ENCODE data around the gene FMC1. TPM values are rescaled to one million over a fixed set of nuclear protein-coding genes. Genes with fewer than 3 reads are reported as not detected.
A peak's percentile ranks its signal among the peaks of the same experiment; 100 is the strongest.
"Not testable (repeated sequence)": the region's sequence is repeated elsewhere in the genome, so short reads cannot be mapped to it uniquely, and the experiment has no call there.

FMC1 gene, protein sequence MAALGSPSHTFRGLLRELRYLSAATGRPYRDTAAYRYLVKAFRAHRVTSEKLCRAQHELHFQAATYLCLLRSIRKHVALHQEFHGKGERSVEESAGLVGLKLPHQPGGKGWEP
- total RNA-seq (2014; rRNA removed; shearing (Covaris generic)) = 9.8 and 13.6 TPM in 2 replicates

DNA sequence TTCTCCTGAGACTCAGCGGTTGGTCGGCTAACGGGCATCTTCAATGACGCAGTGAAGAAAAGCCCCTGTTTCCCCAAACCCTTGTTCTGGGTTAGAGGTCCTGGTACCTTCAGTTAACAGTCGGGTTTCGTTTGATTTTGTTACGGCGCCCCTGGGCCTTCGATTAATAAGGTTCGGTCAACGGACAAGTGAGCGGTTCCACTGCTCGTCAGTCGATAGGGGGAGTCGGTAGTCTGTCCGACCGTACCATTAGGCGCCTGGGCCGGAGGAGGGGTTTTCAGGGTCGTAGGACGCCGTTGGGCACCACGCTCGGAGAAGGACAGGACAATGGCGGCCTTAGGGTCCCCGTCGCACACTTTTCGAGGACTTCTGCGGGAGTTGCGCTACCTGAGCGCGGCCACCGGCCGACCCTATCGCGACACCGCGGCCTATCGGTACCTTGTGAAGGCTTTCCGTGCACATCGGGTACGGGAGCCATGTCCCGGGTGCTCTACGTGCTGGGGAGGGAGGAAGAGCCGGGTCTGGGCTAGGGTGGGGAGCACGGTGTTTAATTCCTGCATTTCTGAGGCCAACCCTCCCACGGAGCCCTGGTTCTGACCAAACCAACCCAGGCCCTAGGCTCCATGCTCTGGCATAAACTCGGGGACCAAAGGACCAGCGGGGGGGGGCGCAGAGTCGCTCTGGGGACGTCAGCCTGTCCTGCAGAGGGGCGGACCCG is at the start of gene FMC1:
Gene FMC1, plus strand, starts transcription at position 280 of the 718 bp plus-strand sequence. Its CDS starts 48 bp downstream, at position 328.
- DNase-seq (ENCODE audit: low read depth in 1 of 2, low spot score in 2 of 2) = peak; percentile 92 to 97
- H3K36me3 ChIP-seq = peaks cover 4% of the 10 kb centered on the region; the same call in 1 of the 2 replicates
- peak within 1 kb of the TSS; percentile 94 for H3K27ac ChIP-seq

GRCh38 chr7:139292821-139293220 is 48.3 kb upstream of the FMC1 start:
- no peak overlapping the region for H3K4me3 ChIP-seq
- no peaks in the 10 kb centered on the region for H3K27me3 ChIP-seq (replicated peaks)
- H3K36me3 ChIP-seq = peaks cover 8% of the 10 kb centered on the region
- no peaks in the 10 kb centered on the region for H3K9me3 ChIP-seq (replicated peaks)
- no peaks in the 10 kb centered on the region for H3K4me1 ChIP-seq (replicated peaks)
- no peak for DNase-seq (ENCODE audit: low read depth in 1 of 2, low spot score in 2 of 2)
- H3K27ac ChIP-seq = no peak overlapping the region

More for the DNA sequence above, at the start of gene FMC1:
- Histone ChIP-seq H3K4me3 (peak within 1 kb of the TSS; percentile 70), H3K27me3 (replicated peaks) (no peaks in the 10 kb centered on the region), H3K4me1 (replicated peaks) (peaks cover 6% of the 10 kb centered on the region), H3K9me3 (replicated peaks) (0 out of 2 replicates have a peak, but pooled peaks cover 2% of the 10 kb centered on the region)

DNA sequence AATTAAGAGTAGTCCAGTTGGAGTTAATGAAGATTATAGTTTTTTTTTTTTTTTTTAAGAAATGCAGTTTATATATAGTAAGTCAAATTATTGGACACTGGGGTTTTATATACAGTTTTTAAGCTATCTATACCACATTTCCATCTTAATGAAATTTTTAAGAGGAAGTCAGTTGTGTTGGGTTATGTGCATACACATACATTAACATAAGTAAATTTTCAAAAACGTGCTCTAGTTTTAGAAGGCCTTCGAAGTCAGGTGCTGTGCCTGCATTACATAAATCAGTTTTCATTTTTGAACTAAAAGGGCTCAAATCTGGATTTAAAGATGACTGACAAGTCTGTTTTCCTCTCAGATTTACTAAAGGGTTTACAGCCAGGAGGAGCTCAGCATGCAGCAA is 47.6 kb upstream of the FMC1 start:
- no peaks in the 10 kb centered on the region for H3K27me3 ChIP-seq (replicated peaks)
- no peak for DNase-seq (ENCODE audit: low read depth in 1 of 2, low spot score in 2 of 2)
- no peak overlapping the region for H3K27ac ChIP-seq
- H3K9me3 ChIP-seq (replicated peaks) = no peaks in the 10 kb centered on the region
- peaks cover 14% of the 10 kb centered on the region for H3K36me3 ChIP-seq
- H3K4me3 ChIP-seq = no peak overlapping the region
- H3K4me1 ChIP-seq (replicated peaks) = no peaks in the 10 kb centered on the region

DNA sequence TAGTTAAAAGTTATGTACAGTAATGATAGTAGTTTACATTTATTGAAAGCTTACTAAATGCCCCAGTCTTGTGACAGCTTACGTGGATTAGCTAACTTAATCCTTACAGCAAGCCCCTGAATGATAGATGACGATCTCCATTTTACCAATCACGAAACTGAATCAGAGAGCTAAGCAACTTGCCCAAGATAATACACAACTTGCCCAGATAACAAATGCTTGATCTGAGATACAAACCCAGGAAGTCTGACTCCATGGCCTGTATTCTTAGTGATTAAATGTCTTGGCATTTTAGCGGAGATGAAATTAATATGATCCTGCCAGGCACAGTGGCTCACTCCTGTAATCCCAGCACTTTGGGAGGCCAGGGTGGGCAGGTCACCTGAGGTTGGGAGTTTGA is 46.9 kb upstream of the FMC1 start:
- no peaks in the 10 kb centered on the region for H3K9me3 ChIP-seq (replicated peaks)
- H3K36me3 ChIP-seq = peaks cover 17% of the 10 kb centered on the region
- no peaks in the 10 kb centered on the region for H3K27me3 ChIP-seq (replicated peaks)
- H3K4me1 ChIP-seq (replicated peaks) = no peaks in the 10 kb centered on the region
- DNase-seq (ENCODE audit: low read depth in 1 of 2, low spot score in 2 of 2) = no peak
- no peak overlapping the region for H3K4me3 ChIP-seq
- H3K27ac ChIP-seq = no peak overlapping the region

- no peak overlapping the region for H3K4me3 ChIP-seq
- peaks cover 18% of the 10 kb centered on the region for H3K36me3 ChIP-seq
- H3K27ac ChIP-seq = no peak overlapping the region
- H3K9me3 ChIP-seq (replicated peaks) = no peaks in the 10 kb centered on the region
- no peaks in the 10 kb centered on the region for H3K27me3 ChIP-seq (replicated peaks)
- DNase-seq (ENCODE audit: low read depth in 1 of 2, low spot score in 2 of 2) = no peak
- H3K4me1 ChIP-seq (replicated peaks) = no peaks in the 10 kb centered on the region
Observed at GRCh38 chr7:139294951-139295575, 46.1 kb upstream of the FMC1 start.

DNA sequence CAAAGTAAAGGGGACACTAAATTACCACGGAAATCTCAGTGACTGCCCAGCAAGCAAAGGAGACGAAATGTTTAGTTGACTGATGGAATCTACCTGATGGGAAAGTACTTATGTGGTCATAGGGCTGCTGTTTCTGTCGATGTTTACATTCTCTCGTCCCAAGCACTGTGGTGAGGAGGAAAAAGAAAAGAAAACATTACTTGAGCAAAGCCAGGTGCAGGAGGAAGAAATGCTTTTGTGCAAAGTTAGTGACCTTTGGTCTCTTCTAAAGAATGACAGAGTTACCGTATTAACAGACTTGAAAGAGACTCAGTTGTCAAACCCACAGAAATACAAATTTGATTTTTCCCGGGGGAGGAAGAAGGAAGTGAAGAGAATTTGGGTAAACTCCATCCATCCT is 43.3 kb upstream of the FMC1 start:
- Histone ChIP-seq H3K4me3 (no peak overlapping the region), H3K4me1 (replicated peaks) (no peaks in the 10 kb centered on the region), H3K9me3 (replicated peaks) (no peaks in the 10 kb centered on the region), H3K27ac (no peak overlapping the region), H3K36me3 (peaks cover 18% of the 10 kb centered on the region), H3K27me3 (replicated peaks) (no peaks in the 10 kb centered on the region)
- DNase-seq (ENCODE audit: low read depth in 1 of 2, low spot score in 2 of 2) = no peak

GRCh38 chr7:139299296-139299695 is 41.8 kb upstream of the FMC1 start:
- Histone ChIP-seq H3K27ac (no peak overlapping the region), H3K4me3 (no peak overlapping the region), H3K4me1 (replicated peaks) (no peaks in the 10 kb centered on the region), H3K9me3 (replicated peaks) (no peaks in the 10 kb centered on the region), H3K27me3 (replicated peaks) (no peaks in the 10 kb centered on the region), H3K36me3 (peaks cover 14% of the 10 kb centered on the region)
- no peak for DNase-seq (ENCODE audit: low read depth in 1 of 2, low spot score in 2 of 2)

DNA sequence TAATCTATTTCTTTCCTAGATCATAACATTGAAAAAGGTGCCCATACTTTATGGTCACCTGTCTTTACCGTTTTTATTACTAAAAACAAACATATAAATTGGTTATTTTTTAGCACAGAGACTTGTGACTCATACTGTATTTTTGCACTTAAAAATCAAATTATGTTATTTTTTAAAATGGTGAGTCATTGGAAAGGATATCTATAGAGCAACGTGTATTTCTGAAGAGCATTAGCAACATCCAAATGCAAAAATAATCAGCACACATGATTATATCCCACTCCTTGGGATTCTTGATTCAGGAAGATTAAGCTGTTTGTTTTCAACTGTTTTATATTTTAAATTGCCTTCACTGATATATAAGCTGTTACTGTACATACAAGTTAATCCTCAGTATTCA is 40.7 kb upstream of the FMC1 start:
- Histone ChIP-seq H3K4me1 (replicated peaks) (no peaks in the 10 kb centered on the region), H3K36me3 (peaks cover 14% of the 10 kb centered on the region), H3K4me3 (no peak overlapping the region), H3K27ac (no peak overlapping the region), H3K27me3 (replicated peaks) (no peaks in the 10 kb centered on the region), H3K9me3 (replicated peaks) (no peaks in the 10 kb centered on the region)
- no peak for DNase-seq (ENCODE audit: low read depth in 1 of 2, low spot score in 2 of 2)

DNA sequence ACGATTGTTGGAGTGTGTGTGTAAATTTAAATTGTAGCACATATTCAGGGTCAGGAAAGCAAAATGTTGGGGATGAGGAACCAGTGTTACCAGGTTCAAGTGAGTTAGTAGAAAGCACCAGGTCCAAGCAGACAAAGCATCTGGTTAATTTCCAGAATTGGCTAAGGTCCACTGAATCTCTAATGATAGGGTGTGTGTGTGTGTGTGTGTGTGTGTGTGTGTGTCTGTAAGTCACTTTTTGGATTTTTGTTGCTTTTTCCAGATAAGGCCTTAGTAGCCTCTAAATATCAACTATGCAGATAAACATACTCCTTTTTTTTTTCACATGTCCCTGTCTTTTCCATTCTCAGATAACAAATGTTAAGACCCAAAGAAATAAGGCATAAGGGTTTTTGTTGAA is 36.6 kb upstream of the FMC1 start:
- no peak for DNase-seq (ENCODE audit: low read depth in 1 of 2, low spot score in 2 of 2)
- Histone ChIP-seq H3K4me3 (no peak overlapping the region), H3K36me3 (no peaks in the 10 kb centered on the region; the same call in 1 of the 2 replicates), H3K27ac (no peak overlapping the region), H3K9me3 (replicated peaks) (no peaks in the 10 kb centered on the region), H3K4me1 (replicated peaks) (no peaks in the 10 kb centered on the region), H3K27me3 (replicated peaks) (no peaks in the 10 kb centered on the region)

DNA sequence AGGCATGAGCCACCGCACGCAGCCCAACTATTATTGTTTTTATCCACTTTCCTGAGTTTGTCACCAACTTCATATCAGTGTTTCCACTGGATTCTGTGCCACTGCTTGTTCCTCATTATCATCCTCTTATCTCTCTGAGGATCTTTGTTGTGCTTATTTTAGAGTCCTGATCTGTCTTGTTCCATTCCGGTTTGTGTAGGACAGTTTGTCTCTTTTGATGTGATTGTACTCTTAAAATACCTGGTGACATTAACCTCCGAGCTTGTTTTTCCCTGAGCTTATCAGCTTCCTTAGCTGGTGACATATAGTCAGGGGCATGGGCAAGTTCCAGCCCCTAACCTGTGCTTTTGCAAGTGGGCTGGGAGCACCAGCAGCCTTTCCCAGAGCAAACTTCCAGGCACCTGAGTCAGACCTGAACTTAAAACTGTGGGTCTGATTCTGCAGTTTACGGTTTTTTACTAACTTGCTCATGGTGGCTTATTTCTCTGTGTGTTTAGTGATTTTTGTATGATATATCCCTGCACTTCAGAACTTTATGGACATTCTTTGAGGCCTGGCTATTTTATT is 23.1 kb upstream of the FMC1 start:
- H3K4me1 ChIP-seq (replicated peaks) = no peaks in the 10 kb centered on the region
- no peaks in the 10 kb centered on the region for H3K9me3 ChIP-seq (replicated peaks)
- no peak overlapping the region for H3K27ac ChIP-seq
- H3K27me3 ChIP-seq (replicated peaks) = no peaks in the 10 kb centered on the region
- no peaks in the 10 kb centered on the region for H3K36me3 ChIP-seq
- no peak for DNase-seq (ENCODE audit: low read depth in 1 of 2, low spot score in 2 of 2)
- H3K4me3 ChIP-seq = no peak overlapping the region

DNA sequence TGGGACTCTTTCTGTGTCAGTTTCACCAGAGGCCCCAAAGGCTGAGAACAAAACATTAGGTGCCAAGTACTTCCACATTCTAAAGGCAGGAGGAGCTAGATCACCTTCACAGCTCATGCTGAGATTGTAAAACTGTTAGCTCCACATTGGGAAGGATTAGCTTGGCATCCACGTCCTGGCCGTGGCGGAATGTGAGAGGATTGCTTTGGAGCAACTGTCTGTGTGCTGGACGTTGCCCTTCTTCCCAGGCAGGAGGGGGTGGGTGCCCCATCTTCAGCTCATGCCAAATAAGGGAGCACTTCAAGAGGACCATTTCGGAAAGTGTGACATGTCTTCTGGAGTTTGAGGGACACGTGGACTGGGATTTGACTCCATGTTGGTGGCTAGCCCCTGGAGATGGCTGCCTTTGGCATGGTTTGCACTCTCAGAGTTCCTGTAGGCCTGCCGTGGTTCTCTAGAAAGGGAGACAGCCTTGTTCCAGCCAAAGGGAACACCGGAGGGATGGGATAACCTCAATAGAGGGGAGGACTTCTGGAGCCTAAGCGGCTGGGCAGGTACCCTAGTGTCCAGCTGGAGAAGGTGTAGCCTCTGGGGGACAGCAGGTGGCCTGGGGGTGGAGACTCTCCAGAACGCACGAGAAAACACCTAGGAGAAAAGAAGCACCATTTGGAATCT is 19.9 kb upstream of the FMC1 start:
- no peak overlapping the region for H3K27ac ChIP-seq
- no peaks in the 10 kb centered on the region for H3K36me3 ChIP-seq
- no peaks in the 10 kb centered on the region for H3K4me1 ChIP-seq (replicated peaks)
- no peaks in the 10 kb centered on the region for H3K27me3 ChIP-seq (replicated peaks)
- H3K4me3 ChIP-seq = no peak overlapping the region
- DNase-seq (ENCODE audit: low read depth in 1 of 2, low spot score in 2 of 2) = no peak
- H3K9me3 ChIP-seq (replicated peaks) = no peaks in the 10 kb centered on the region

DNA sequence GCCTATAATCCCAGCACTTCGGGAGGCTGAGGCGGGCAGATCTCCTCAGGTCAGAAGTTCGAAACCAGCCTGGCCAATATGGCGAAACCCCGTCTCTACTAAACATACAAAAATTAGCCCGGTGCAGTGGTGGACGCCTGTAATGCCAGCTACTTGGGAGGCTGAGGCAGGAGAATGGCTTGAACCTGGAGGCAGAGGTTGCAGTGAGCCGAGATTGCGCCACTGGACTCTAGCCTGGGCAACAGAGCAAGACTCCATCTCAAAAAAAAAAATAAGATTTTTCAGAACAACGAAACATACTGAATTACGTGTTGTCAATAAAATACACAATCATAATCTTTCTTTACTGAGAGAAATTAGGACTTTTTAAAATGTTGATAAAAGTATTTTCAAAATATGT is 16.4 kb upstream of the FMC1 start:
- not testable (repeated sequence) for H3K9me3 ChIP-seq (replicated peaks); H3K27me3 ChIP-seq (replicated peaks); DNase-seq (ENCODE audit: low read depth in 1 of 2, low spot score in 2 of 2); H3K4me1 ChIP-seq (replicated peaks); H3K27ac ChIP-seq; H3K4me3 ChIP-seq; H3K36me3 ChIP-seq

- no peak for DNase-seq (ENCODE audit: low read depth in 1 of 2, low spot score in 2 of 2)
- H3K4me3 ChIP-seq = no peak overlapping the region
- no peaks in the 10 kb centered on the region for H3K36me3 ChIP-seq
- no peaks in the 10 kb centered on the region for H3K9me3 ChIP-seq (replicated peaks)
- H3K27ac ChIP-seq = no peak overlapping the region
- no peaks in the 10 kb centered on the region for H3K4me1 ChIP-seq (replicated peaks)
- H3K27me3 ChIP-seq (replicated peaks) = no peaks in the 10 kb centered on the region
Observed at GRCh38 chr7:139328375-139328774, 12.8 kb upstream of the FMC1 start.

GRCh38 chr7:139329119-139329518 is 12.0 kb upstream of the FMC1 start:
- Histone ChIP-seq H3K9me3 (replicated peaks) (no peaks in the 10 kb centered on the region), H3K4me3 (no peak overlapping the region), H3K4me1 (replicated peaks) (no peaks in the 10 kb centered on the region), H3K36me3 (no peaks in the 10 kb centered on the region), H3K27ac (no peak overlapping the region), H3K27me3 (replicated peaks) (no peaks in the 10 kb centered on the region)
- no peak for DNase-seq (ENCODE audit: low read depth in 1 of 2, low spot score in 2 of 2)

Data from SJSA1 (cell line).